Measurements from ENCODE around the gene TRNAU1AP. TPM values are rescaled to one million over a fixed set of nuclear protein-coding genes. Genes with fewer than 3 reads are reported as not detected.
A peak's percentile ranks its signal among the peaks of the same experiment; 100 is the strongest.
"Not testable (repeated sequence)": the region's sequence is repeated elsewhere in the genome, so short reads cannot be mapped to it uniquely, and the experiment has no call there.

The TRNAU1AP gene
- total and polyA plus RNA-seq, 2 experiments from 2014 or later = 17.4 to 19.1 TPM

DNA sequence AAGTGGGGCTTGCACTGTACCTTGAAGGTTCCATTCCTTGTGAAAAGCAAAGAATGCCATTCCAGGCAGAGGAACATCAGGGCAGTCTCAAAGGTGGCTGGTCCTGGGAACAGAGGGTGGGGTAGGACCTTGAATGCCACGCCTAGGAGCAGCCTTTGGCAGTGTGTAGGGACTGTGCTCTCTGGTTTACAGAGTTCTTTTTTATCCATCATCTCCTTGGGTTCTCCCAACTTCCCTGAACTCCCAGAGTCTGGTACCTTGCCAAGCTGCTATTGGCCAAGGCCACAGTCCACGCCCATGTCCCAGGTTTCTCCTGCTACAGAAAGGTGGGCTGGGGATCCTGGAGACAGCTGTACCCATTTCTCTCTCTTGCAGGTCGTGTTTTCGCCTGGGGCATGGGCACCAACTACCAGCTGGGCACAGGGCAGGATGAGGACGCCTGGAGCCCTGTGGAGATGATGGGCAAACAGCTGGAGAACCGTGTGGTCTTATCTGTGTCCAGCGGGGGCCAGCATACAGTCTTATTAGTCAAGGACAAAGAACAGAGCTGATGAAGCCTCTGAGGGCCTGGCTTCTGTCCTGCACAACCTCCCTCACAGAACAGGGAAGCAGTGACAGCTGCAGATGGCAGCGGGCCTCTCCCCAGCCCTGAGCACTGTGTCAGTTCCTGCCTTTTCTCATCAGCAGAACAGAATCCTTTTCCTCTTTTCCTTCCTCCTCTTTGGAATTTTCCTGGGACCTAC is 15.3 kb upstream of the TRNAU1AP start:
- no peaks in the 10 kb centered on the region for H3K9me2 ChIP-seq (replicated peaks; ENCODE audit: insufficient read depth)
- H3K9me3 ChIP-seq (ENCODE audit: low read depth) = no peaks in the 10 kb centered on the region
- no peak overlapping the region for H3K27ac ChIP-seq
- no peak for TF ChIP-seq EZH2 (IDR thresholded peaks at IDR 0.05; ENCODE audit: borderline replicate concordance)
- TF ChIP-seq, protein P1, sequence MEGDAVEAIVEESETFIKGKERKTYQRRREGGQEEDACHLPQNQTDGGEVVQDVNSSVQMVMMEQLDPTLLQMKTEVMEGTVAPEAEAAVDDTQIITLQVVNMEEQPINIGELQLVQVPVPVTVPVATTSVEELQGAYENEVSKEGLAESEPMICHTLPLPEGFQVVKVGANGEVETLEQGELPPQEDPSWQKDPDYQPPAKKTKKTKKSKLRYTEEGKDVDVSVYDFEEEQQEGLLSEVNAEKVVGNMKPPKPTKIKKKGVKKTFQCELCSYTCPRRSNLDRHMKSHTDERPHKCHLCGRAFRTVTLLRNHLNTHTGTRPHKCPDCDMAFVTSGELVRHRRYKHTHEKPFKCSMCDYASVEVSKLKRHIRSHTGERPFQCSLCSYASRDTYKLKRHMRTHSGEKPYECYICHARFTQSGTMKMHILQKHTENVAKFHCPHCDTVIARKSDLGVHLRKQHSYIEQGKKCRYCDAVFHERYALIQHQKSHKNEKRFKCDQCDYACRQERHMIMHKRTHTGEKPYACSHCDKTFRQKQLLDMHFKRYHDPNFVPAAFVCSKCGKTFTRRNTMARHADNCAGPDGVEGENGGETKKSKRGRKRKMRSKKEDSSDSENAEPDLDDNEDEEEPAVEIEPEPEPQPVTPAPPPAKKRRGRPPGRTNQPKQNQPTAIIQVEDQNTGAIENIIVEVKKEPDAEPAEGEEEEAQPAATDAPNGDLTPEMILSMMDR (IDR thresholded peaks at IDR 0.05; ENCODE audit: poor library complexity) = no peak
- no peak for TF ChIP-seq EZH2phosphoT487 (IDR thresholded peaks at IDR 0.05; ENCODE audit: low read depth, severe bottlenecking, unreplicated experiment)
- 66% methylated on average over 8 of the region's 8 CpGs for WGBS (ENCODE audit: low lambda C conversion rate, missing lambda C conversion rate)
- no peak overlapping the region for H3K4me2 ChIP-seq
- H3K36me3 ChIP-seq (replicated peaks; ENCODE audit: insufficient read depth, low read depth) = no peaks in the 10 kb centered on the region
- no peaks in the 10 kb centered on the region for H3K4me1 ChIP-seq (ENCODE audit: insufficient read depth)
- no peak overlapping the region for H2AFZ ChIP-seq
- H3K79me2 ChIP-seq = no peaks in the 10 kb centered on the region
- DNase-seq (ENCODE audit: low spot score) = no peak
- no peaks in the 10 kb centered on the region for H3K27me3 ChIP-seq
- no peaks in the 10 kb centered on the region for H4K20me1 ChIP-seq (ENCODE audit: insufficient read depth, poor library complexity, severe bottlenecking)
- H3K4me3 ChIP-seq = no peak overlapping the region

DNA sequence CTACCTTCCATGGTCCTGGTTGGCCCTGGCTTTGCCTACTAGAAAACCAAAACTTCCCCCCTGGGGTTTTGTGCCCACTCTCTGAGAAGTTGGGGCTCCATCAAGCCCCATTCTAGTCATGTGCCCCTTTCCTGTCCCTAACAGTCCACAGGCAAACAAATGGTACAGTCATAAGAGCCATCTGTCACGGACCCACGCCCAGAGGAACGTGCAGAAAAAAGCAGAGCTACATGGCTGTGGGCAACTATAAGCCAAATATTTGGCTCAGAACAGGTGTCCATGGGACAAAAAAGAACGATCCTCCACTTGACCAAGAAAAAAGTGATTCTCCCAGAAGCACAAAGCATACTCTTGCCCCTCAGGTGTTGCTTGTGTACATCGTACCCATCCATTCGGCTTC is 14.6 kb upstream of the TRNAU1AP start:
- H3K4me2 ChIP-seq = no peak overlapping the region
- DNase-seq (ENCODE audit: low spot score) = no peak
- H4K20me1 ChIP-seq (ENCODE audit: insufficient read depth, poor library complexity, severe bottlenecking) = no peaks in the 10 kb centered on the region
- 94% methylated on average over 6 of the region's 6 CpGs for WGBS (ENCODE audit: low lambda C conversion rate, missing lambda C conversion rate)
- no peaks in the 10 kb centered on the region for H3K27me3 ChIP-seq
- no peaks in the 10 kb centered on the region for H3K9me3 ChIP-seq (ENCODE audit: low read depth)
- TF ChIP-seq, protein P1 (IDR thresholded peaks at IDR 0.05; ENCODE audit: poor library complexity) = no peak
- TF ChIP-seq EZH2 (IDR thresholded peaks at IDR 0.05; ENCODE audit: borderline replicate concordance) (no peak), EZH2phosphoT487 (IDR thresholded peaks at IDR 0.05; ENCODE audit: low read depth, severe bottlenecking, unreplicated experiment) (no peak)
- no peaks in the 10 kb centered on the region for H3K79me2 ChIP-seq
- H3K4me1 ChIP-seq (ENCODE audit: insufficient read depth) = no peaks in the 10 kb centered on the region
- H2AFZ ChIP-seq = no peak overlapping the region
- no peaks in the 10 kb centered on the region for H3K36me3 ChIP-seq (replicated peaks; ENCODE audit: insufficient read depth, low read depth)
- H3K9me2 ChIP-seq (replicated peaks; ENCODE audit: insufficient read depth) = no peaks in the 10 kb centered on the region
- no peak overlapping the region for H3K4me3 ChIP-seq
- no peak overlapping the region for H3K27ac ChIP-seq

DNA sequence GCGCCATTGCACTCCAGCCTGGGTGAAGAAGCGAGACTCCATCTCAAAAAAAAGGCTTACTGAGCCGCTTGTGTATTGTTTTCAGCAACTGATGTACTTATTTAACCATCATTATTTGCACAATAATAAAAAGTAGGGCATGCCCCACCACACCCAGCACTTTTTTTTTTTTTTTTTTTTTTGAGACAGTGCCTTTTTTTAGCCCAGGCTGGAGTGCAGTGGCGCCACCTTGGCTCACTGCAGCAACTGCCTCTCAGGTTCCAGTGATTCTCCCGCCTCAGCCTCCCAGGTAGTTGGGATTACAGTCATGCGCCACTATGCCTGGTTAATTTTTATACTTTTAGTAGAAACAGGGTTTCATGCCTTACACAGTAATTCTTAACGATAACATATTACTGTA is 12.2 kb upstream of the TRNAU1AP start:
- no peak overlapping the region for H3K4me2 ChIP-seq
- H3K9me2 ChIP-seq (replicated peaks; ENCODE audit: insufficient read depth) = no peaks in the 10 kb centered on the region
- no peaks in the 10 kb centered on the region for H3K4me1 ChIP-seq (ENCODE audit: insufficient read depth)
- H3K9me3 ChIP-seq (ENCODE audit: low read depth) = no peaks in the 10 kb centered on the region
- no peak overlapping the region for H2AFZ ChIP-seq
- TF ChIP-seq, protein P1 (IDR thresholded peaks at IDR 0.05; ENCODE audit: poor library complexity) = no peak
- no peak overlapping the region for H3K27ac ChIP-seq
- no peaks in the 10 kb centered on the region for H3K79me2 ChIP-seq
- no peaks in the 10 kb centered on the region for H4K20me1 ChIP-seq (ENCODE audit: insufficient read depth, poor library complexity, severe bottlenecking)
- H3K4me3 ChIP-seq = no peak overlapping the region
- no peaks in the 10 kb centered on the region for H3K36me3 ChIP-seq (replicated peaks; ENCODE audit: insufficient read depth, low read depth)
- 83% methylated on average over 6 of the region's 7 CpGs for WGBS (ENCODE audit: low lambda C conversion rate, missing lambda C conversion rate)
- H3K27me3 ChIP-seq = no peaks in the 10 kb centered on the region
- no peak for DNase-seq (ENCODE audit: low spot score)

DNA sequence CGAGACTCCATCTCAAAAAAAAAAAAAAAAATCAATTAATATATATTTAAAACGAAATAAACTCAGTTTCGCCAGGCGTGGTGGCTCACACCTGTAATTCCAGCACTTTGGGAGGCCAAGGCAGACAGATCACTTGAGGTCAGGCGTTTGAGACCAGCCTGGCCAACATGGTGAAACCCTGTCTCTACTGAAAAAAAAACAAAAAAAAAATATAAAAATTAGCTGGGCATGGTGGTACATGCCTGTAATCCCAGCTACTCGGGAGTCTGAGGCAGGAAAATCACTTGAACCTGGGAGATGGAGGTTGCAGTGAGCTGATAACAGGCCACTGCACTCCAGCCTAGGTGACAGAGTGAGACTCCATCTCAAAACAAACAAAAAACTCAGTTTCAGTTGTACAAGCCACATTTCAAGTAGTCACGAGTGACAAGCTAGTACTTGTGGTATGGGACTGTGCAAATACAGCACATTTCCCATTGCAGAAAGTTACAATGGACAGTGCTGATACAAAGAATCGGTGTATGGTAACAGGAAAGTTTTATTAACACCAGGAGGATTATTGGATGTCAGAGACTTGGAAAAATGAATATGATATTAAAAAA is 11.4 kb upstream of the TRNAU1AP start:
- not testable (repeated sequence) for H3K4me1 ChIP-seq (ENCODE audit: insufficient read depth); H4K20me1 ChIP-seq (ENCODE audit: insufficient read depth, poor library complexity, severe bottlenecking); H3K9me2 ChIP-seq (replicated peaks; ENCODE audit: insufficient read depth); H3K36me3 ChIP-seq (replicated peaks; ENCODE audit: insufficient read depth, low read depth); H3K79me2 ChIP-seq; H3K4me2 ChIP-seq; DNase-seq (ENCODE audit: low spot score); H3K27me3 ChIP-seq; H2AFZ ChIP-seq; H3K4me3 ChIP-seq; H3K9me3 ChIP-seq (ENCODE audit: low read depth)
- H3K27ac ChIP-seq = peak overlapping the region; percentile 34
- 86% methylated on average over 8 of the region's 8 CpGs for WGBS (ENCODE audit: low lambda C conversion rate, missing lambda C conversion rate)

Measured in hepatocyte (in vitro differentiated cells).